Astrocyte of the cerebellum (primary cell): ENCODE results near the gene ADD3.

Experiments used
- DNase-seq: peaks from one replicate; pipeline ENCODE4 v3.0.0-alpha.2; 2011; ENCODE audit warnings: low read depth
- H3K4me3 ChIP-seq: 2 replicates; pipeline ENCODE4 v1.5.1; 2011; ENCODE audit warnings: mild to moderate bottlenecking, low read depth, low read length, moderate library complexity
- CTCF ChIP-seq: IDR thresholded peaks from 2 replicates; pipeline ENCODE4 v1.5.1; 2012; ENCODE audit warnings: low read length, low read depth, moderate library complexity, mild to moderate bottlenecking; ENCODE audit errors: missing control alignments
- in situ Hi-C: cut with HindIII; loops from 2 replicates; pipeline ENCODE4 v1.10.0; 2017; ENCODE audit warnings: low sequenced_read_pairs

The ADD3 gene

GRCh38 chr10:110009736-110010475, 2.1 kb downstream of the ADD3 start:
- in situ Hi-C loops = no loop called here
- no peak overlapping the region for H3K4me3 ChIP-seq

GRCh38 chr10:110010486-110011378, 2.9 kb downstream of the ADD3 start:
- no peak for DNase-seq
- TF ChIP-seq CTCF = no peak
- in situ Hi-C loops = no loop called here
- no peak overlapping the region for H3K4me3 ChIP-seq

More at GRCh38 chr10:110009736-110010475, 2.1 kb downstream of the ADD3 start:
- DNase-seq = no peak
- no peak for TF ChIP-seq CTCF

- in situ Hi-C loops = no loop called here
- no peak for DNase-seq
- H3K4me3 ChIP-seq = no peak overlapping the region
- no peak for TF ChIP-seq CTCF
These were observed 3.9 kb downstream of the ADD3 start for GRCh38 chr10:110011681-110012080.

GRCh38 chr10:110013630-110014293, 6.0 kb downstream of the ADD3 start:
- no peak for DNase-seq
- no peak overlapping the region for H3K4me3 ChIP-seq
- in situ Hi-C loops = no loop called here

DNA sequence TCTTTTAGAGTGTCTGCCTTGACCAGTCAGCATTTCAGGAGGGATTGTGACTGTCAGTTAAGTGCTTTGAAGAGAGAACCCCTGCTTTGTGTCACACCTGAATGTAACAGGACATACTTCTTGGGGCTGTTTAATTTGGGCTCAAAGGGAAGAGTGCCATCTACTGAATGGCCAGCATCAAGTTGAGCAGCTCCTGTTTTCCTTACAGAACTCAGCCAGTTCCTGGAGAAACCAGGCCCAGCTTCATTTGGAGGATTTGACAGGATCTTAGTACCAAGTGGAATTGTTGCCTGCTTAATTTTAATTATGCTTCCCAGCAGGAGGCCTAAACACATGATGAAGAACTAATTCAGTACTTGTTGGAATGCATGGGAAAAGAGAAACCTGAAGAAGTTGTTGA, 8.3 kb downstream of the ADD3 start:
- no peak for DNase-seq
- in situ Hi-C loops = no loop called here
- H3K4me3 ChIP-seq = no peak overlapping the region
- TF ChIP-seq CTCF = peak; percentile 56

More at GRCh38 chr10:110013630-110014293, 6.0 kb downstream of the ADD3 start:
- no peak for TF ChIP-seq CTCF

DNA sequence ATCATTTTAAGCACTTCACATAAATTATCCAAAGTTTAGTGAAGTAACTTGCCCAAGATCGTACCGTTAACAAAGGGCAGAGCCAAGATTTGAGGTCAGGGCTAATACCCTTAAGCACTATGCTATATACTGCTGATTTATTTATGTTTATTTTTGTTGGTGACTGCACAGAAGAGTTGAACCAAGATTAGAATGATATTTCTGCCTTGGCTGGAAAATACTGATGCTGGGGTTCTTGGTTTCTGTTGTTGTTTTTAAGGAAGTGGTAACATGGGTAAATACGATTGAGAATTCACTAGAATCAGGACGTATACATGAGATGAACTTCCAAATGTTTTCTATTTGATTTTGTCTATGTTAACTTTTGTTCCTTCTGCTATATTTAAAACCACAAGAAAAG, 9.3 kb downstream of the ADD3 start:
- no peak for TF ChIP-seq CTCF
- in situ Hi-C loops = no loop called here
- no peak for DNase-seq
- no peak overlapping the region for H3K4me3 ChIP-seq
